ENCODE data around the gene CST6.

CST6 gene

GRCh38 chr11:65983589-65983987, 28.2 kb upstream of the CST6 start:
- in situ Hi-C loops (cut with MboI; ENCODE audit: low sequenced_read_pairs, unreplicated experiment) = loop anchor here (25.0 kb wide), 1 partner anchor 271 kb away; the partner anchor contains the start of genes KAT5 and RNASEH2C
- DNase-seq (ENCODE audit: low spot score) = no peak
- no peak for TF ChIP-seq CTCF (IDR thresholded peaks at IDR 0.05; ENCODE audit: borderline replicate concordance, control extremely low read depth, extremely low read depth, insufficient read depth, missing control alignments)

- TF ChIP-seq CTCF (IDR thresholded peaks at IDR 0.05; ENCODE audit: borderline replicate concordance, control extremely low read depth, extremely low read depth, insufficient read depth, missing control alignments) = no peak
- DNase-seq (ENCODE audit: low spot score) = no peak
- in situ Hi-C loops (cut with MboI; ENCODE audit: low sequenced_read_pairs, unreplicated experiment) = loop anchor here (5.0 to 25.0 kb wide), 2 partner anchors 105 to 275 kb away; partner anchors contain the start of genes KAT5 and RNASEH2C
Observed at GRCh38 chr11:65987336-65987735, 24.5 kb upstream of the CST6 start.

- in situ Hi-C loops (cut with MboI; ENCODE audit: low sequenced_read_pairs, unreplicated experiment) = loop anchor here (5.0 to 25.0 kb wide), 2 partner anchors 107 to 277 kb away; partner anchors contain the start of genes KAT5 and RNASEH2C
- TF ChIP-seq CTCF (IDR thresholded peaks at IDR 0.05; ENCODE audit: borderline replicate concordance, control extremely low read depth, extremely low read depth, insufficient read depth, missing control alignments) = peak; percentile 95
- DNase-seq (ENCODE audit: low spot score) = peak; percentile 93
Observed at GRCh38 chr11:65988791-65989592, 22.8 kb upstream of the CST6 start.

GRCh38 chr11:65992056-65992455, 19.8 kb upstream of the CST6 start:
- in situ Hi-C loops (cut with MboI; ENCODE audit: low sequenced_read_pairs, unreplicated experiment) = loop anchor here (25.0 kb wide), 1 partner anchor 280 kb away; the partner anchor contains the start of genes KAT5 and RNASEH2C
- TF ChIP-seq CTCF (IDR thresholded peaks at IDR 0.05; ENCODE audit: borderline replicate concordance, control extremely low read depth, extremely low read depth, insufficient read depth, missing control alignments) = no peak
- DNase-seq (ENCODE audit: low spot score) = no peak

- no peak for DNase-seq (ENCODE audit: low spot score)
- in situ Hi-C loops (cut with MboI; ENCODE audit: low sequenced_read_pairs, unreplicated experiment) = loop anchor here (25.0 kb wide), 1 partner anchor 285 kb away; the partner anchor contains the start of genes KAT5 and RNASEH2C
- no peak for TF ChIP-seq CTCF (IDR thresholded peaks at IDR 0.05; ENCODE audit: borderline replicate concordance, control extremely low read depth, extremely low read depth, insufficient read depth, missing control alignments)
Observed at GRCh38 chr11:65997286-65997685, 14.5 kb upstream of the CST6 start.

GRCh38 chr11:66001942-66002647, 9.7 kb upstream of the CST6 start, which contains the start of the genes BANF1 and EIF1AD:
BANF1 (plus strand) TSS chr11:66002503; CDS start chr11:66003251, 748 bp downstream.
EIF1AD (minus strand) TSS chr11:66002157; CDS start chr11:66000389, 1,768 bp downstream.
- DNase-seq (ENCODE audit: low spot score) = peak; percentile 93
- no peak for TF ChIP-seq CTCF (IDR thresholded peaks at IDR 0.05; ENCODE audit: borderline replicate concordance, control extremely low read depth, extremely low read depth, insufficient read depth, missing control alignments)
- in situ Hi-C loops (cut with MboI; ENCODE audit: low sequenced_read_pairs, unreplicated experiment) = no loop called here
